Activated T-helper 9 cell treated with anti-CD3 and anti-CD28 coated beads, Interleukin-2, amount 50 U/mL, for 16 hours (primary cell): ENCODE measurements around the gene OLFML2B.
"Not testable (repeated sequence)": the region's sequence is repeated elsewhere in the genome, so short reads cannot be mapped to it uniquely, and the experiment has no call there.

Experiments used
- DNase-seq: peaks from one replicate; pipeline ENCODE4 v3.0.0-alpha.2; 2020; ENCODE audit warnings: low read depth

The OLFML2B gene

GRCh38 chr1:162023547-162024501 lies at the start of gene OLFML2B:
Gene OLFML2B, minus strand, starts transcription at chr1:162023869. Its CDS starts 439 bp downstream, at chr1:162023430.
- DNase-seq: no peak

- DNase-seq: no peak
These were observed 49.1 kb upstream of the OLFML2B start for GRCh38 chr1:162072740-162073139.

- no peak for DNase-seq
These were observed 47.2 kb upstream of the OLFML2B start for GRCh38 chr1:162070825-162071224.

GRCh38 chr1:162070094-162070748 lies 46.6 kb upstream of the OLFML2B start:
- no peak for DNase-seq

GRCh38 chr1:162069334-162070093 lies 45.8 kb upstream of the OLFML2B start, which contains the start of gene NOS1AP:
Gene NOS1AP, plus strand, starts transcription at chr1:162069691. Its CDS starts 487 bp downstream, at chr1:162070178.
- DNase-seq: peak; percentile 67

DNA sequence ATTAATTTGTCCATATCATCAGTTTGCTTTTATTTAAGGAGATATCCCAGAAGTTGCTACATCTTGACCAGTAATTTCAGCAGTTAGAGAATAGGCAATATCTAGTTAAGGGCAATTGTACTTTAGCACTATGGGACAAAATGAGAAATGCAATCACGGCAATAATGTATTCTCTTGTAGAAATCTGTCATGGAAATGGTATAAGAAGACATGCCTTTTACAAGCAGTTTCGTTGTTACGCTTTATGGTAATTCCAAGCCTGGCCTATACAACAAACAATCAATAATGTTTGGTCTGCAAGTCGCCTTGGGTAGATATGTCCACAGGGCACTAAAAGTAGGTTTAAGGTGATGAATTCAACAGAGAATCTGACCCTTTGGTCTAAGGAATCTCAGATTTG lies 44.6 kb upstream of the OLFML2B start:
- DNase-seq: no peak

DNA sequence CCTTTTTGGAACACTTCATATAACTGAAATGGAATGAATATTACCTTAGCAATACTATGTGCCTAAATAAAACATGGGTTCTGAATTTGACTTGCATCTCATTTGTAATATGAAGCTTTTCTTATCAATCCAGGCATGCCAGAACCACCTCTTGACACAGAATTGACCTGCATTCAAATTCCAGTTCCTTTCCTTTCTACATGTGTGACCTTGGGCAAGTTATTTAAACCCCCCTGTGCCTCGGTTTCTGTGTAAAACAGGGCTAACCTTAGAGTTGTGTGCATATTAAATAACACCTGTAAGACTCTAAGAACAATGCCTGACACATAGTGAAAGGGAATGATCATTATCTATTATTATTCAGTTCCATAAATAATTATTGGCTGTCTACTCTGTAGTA lies 43.8 kb upstream of the OLFML2B start:
- DNase-seq: no peak

GRCh38 chr1:162066836-162067235 lies 43.2 kb upstream of the OLFML2B start:
- not testable (repeated sequence) for DNase-seq

GRCh38 chr1:162065016-162065415 lies 41.3 kb upstream of the OLFML2B start:
- DNase-seq: no peak

- DNase-seq: no peak
These were observed 38.9 kb upstream of the OLFML2B start for GRCh38 chr1:162062542-162063015.

DNA sequence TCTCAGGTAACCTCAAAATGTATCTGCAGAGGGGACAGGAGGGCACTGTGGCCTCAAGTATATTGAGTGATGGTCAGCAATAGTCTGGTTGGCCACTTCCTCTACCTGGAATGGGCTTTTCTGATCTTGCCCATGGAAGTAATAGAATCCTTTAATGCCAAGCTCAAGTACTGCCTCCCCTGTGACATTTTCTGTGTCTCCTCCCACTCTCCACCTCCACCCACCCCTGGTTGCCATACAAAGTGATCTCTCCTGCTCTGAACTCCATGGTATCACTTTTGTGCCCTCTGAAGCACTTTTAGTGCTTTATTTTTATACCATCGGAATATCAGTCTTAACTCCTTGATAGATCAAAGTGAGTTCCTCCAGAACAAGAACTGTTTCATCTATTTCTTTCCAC lies 36.6 kb upstream of the OLFML2B start:
- DNase-seq: no peak

- DNase-seq: no peak
These were observed 36.1 kb upstream of the OLFML2B start for GRCh38 chr1:162059721-162060120.

DNA sequence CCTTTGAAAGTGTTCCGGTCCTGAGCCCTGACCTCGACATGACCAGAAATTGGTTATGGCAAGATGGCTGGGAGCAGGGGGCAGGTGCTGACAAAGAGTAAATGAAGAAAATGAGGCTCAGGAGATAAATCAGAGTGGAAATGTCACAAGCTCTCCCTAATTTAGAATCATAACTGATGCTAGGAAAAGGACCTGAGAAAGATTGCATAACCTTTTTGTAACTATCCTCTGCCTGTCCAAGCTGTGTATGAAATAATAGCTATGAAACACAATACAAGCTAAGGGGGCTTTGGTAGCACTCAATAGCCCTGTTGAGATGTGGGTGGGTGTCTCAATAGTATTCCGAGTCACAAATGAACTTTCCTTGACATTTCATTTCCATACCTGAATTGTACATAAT lies 32.9 kb upstream of the OLFML2B start:
- DNase-seq: no peak

- DNase-seq: no peak
These were observed 32.4 kb upstream of the OLFML2B start for GRCh38 chr1:162056043-162056442.

DNA sequence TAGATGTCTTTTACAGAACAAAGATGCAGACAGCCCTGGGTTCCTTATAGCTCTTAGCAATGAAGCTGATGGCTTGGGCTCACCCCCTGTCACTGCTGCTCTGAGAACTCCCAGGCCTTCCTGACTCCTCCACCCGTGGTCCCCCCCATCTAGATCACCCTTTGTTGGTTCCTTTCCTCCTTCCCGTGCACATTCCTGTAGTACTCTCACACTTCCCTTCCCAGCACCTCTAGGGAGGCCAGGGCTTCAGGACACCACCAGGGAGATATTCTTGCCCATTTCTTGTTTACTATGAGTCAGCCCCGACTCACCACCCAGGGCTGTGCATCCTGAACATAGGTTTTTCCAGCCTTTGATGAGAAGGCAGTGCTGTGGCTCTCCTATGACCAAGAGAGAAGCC lies 31.4 kb upstream of the OLFML2B start:
- DNase-seq: no peak

- not testable (repeated sequence) for DNase-seq
These were observed 30.3 kb upstream of the OLFML2B start for GRCh38 chr1:162053949-162054348.

- no peak for DNase-seq
These were observed 23.3 kb upstream of the OLFML2B start for GRCh38 chr1:162046921-162047320.

DNA sequence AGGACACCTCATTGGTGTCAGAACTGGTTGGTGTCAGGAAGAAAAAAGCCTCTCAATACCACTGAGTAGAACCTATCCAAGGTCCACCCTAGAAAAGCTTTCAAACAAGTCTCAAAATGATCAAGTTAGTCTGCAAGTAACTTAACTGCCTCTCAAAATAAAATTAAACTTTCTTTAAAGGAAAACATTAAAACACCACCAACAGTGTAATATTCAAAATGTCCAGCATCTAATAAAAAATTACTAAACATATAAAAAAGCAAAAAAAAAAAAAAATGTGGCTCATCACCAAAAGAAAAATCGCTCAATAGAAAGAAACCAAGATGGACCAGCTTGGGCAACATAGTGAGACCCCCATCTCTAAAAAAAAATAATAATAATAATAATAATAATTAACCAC lies 18.7 kb upstream of the OLFML2B start:
- DNase-seq: no peak

DNA sequence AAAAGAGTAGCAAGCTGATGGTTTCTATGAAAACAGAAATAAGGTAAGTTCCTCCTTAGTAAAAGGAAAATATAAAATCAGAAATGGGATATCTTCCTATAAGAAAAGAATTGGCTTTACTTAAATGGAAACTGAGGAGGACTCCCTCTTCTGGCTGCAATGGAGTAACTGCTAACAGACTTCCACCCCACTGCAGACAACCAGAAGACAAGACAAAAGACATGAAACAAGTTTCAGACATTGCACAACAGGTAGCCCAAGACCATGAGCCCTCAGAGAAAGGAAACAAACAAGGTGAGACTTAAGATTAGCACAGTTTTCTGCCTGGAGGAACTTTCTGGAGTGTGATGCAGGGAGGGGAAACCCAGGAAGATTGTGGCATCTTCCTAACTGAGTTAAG lies 17.0 kb upstream of the OLFML2B start:
- DNase-seq: no peak

- no peak for DNase-seq
These were observed 16.3 kb upstream of the OLFML2B start for GRCh38 chr1:162040001-162040400.

DNA sequence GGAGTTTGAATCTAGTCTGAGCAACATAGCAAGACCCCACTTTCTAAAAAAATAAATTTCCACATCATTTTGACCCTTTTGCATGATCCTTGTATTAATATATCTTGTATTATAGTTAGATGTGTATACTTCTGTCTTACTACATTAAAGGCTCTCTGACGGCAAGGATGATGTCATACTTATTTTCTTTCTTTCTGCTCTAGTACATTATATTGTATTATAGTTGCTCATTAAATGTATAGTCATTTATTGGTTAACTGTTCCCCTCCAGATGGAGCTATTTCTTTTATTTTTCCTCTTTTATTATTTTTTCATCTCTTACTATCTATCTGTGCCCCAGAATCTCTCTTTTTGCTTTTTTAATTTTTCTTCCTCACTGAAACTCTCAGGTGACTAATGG lies 15.0 kb upstream of the OLFML2B start:
- DNase-seq: no peak

DNA sequence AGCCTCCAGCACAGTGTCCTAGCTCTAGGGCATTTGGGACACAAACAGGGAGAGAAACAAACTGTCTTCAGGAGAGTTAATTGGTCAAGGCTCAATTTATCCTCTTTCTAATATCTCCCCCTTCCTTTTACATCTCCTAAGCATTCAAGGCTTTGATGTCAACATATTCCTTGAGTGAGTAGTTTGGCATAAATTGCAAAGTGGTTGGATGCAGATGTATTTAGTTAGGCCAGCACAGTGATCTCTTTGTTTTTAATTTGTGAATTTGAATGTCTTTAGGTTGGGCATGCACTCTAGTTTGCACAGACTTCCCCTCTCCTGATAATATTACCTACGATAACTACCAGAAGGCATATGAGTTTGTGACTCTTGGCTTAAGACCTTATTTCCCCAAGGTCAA lies 12.5 kb upstream of the OLFML2B start:
- no peak for DNase-seq
